HG03039 (cell line): ENCODE measurements around the gene ATRIP.

Source experiments
- ATAC-seq: cut with Tn5 transposase; IDR thresholded peaks from one replicate; pipeline ENCODE4 v1.9.1; 2021; ENCODE audit warnings: mild to moderate bottlenecking, moderate library complexity; ENCODE audit not compliant: unreplicated experiment

The ATRIP gene

GRCh38 chr3:48409291-48410201, 37.0 kb upstream of the ATRIP start:
- no peak for ATAC-seq

GRCh38 chr3:48410205-48411040, 36.1 kb upstream of the ATRIP start:
- no peak for ATAC-seq

GRCh38 chr3:48411041-48411588, 35.4 kb upstream of the ATRIP start:
- ATAC-seq, result no peak

GRCh38 chr3:48411606-48412374, 34.7 kb upstream of the ATRIP start:
- ATAC-seq, result no peak

- no peak for ATAC-seq
These were observed 34.0 kb upstream of the ATRIP start for GRCh38 chr3:48412375-48413001.

- no peak for ATAC-seq
These were observed 33.5 kb upstream of the ATRIP start for GRCh38 chr3:48413086-48413485.

GRCh38 chr3:48413611-48414010, 32.9 kb upstream of the ATRIP start:
- no peak for ATAC-seq

GRCh38 chr3:48414376-48415250, 31.9 kb upstream of the ATRIP start:
- ATAC-seq, result no peak

GRCh38 chr3:48415251-48415953, 31.1 kb upstream of the ATRIP start:
- no peak for ATAC-seq

- ATAC-seq, result no peak
These were observed 30.4 kb upstream of the ATRIP start for GRCh38 chr3:48416091-48416505.

GRCh38 chr3:48416546-48416945, 30.0 kb upstream of the ATRIP start:
- no peak for ATAC-seq

GRCh38 chr3:48417529-48418108, 28.9 kb upstream of the ATRIP start:
- ATAC-seq, result no peak

- no peak for ATAC-seq
These were observed 28.4 kb upstream of the ATRIP start for GRCh38 chr3:48418140-48418539.

GRCh38 chr3:48418651-48419050, 27.9 kb upstream of the ATRIP start:
- ATAC-seq, result no peak

- ATAC-seq, result no peak
These were observed 27.4 kb upstream of the ATRIP start for GRCh38 chr3:48419149-48419548.

GRCh38 chr3:48419597-48419996, 26.9 kb upstream of the ATRIP start:
- no peak for ATAC-seq

- ATAC-seq, result no peak
These were observed 26.0 kb upstream of the ATRIP start for GRCh38 chr3:48420561-48420960.

GRCh38 chr3:48422272-48422671, 24.3 kb upstream of the ATRIP start:
- no peak for ATAC-seq
